Head of caudate nucleus (tissue), 42 donors: Measurements from ENCODE around the gene KAT7.

Experiments used
- DNase-seq, 42 donors: peaks; one replicate each; pipeline versions ENCODE4 v3.0.0 to v3.0.0-alpha.2; 2020 to 2021; ENCODE audit warnings: mixed read lengths in 7 of 42
- intact Hi-C: fragments of 100-400 bp; cut with DNase I; formaldehyde crosslinking; loops from one replicate; pipeline ENCODE4 v1.15.0; 2022

Gene KAT7

DNA sequence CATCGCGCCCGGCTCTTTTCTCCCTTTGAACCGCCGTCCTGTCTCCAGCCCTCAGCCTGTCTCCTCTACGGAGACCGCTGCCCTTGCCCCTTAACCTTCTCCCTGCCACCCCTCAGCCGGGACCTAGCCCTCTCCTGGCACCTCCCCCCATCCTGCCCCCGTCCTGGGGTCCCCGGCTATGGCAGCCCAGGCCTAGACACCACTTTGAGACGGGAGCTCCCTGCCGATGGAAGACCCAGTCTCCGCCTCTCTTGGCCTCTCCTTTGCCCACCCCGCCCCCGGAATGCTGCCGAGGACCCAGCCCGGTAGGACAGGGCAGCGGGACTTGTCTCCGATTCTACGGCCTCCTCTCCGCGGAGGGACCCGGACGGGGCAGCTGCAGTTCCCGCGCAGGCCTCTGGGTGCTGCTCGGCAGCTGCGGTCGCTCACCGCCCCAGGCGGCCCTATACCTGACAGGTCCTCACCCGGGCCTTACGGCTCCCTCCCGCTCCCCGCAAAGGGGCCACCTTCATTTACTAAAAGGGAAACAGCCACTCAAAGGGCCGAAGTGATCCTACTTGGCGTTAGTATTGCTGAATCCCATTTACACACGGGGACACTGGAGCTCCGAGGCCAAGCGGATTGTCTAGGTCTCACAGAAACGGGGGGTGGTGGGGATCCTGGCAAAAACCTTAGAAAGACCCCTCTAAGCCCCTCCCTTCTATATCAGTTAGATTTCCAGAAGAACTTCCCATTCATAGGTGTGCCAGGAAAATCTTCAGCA is 92.0 kb downstream of the KAT7 start:
- intact Hi-C loops, result loop anchor here (5.0 kb wide), 1 partner anchor 117 kb away; the partner anchor contains the start of gene DLX3
- DNase-seq, result peak; percentile 35 to 86 (median 68)

DNA sequence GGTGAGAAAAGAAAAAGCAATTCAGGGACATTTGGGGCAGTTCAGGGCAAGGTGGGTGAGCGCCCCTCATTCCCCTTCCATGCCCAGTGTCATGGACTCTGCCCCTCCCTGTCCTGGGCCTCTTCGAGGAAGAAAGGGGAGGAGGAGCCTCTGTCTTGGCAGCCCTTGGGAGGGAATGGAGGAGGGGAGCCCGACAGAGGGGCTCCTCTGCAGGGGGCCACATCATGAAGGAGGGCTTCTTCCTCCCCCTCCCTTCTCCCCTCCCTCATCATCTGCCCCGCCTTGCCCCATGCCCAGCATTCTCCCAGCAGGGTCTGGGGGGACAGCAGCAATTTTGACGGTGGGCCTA is 92.5 kb downstream of the KAT7 start:
- DNase-seq, result no peak
- intact Hi-C loops, result loop anchor here (5.0 kb wide), 1 partner anchor 116 kb away; the partner anchor contains the start of gene DLX3

DNA sequence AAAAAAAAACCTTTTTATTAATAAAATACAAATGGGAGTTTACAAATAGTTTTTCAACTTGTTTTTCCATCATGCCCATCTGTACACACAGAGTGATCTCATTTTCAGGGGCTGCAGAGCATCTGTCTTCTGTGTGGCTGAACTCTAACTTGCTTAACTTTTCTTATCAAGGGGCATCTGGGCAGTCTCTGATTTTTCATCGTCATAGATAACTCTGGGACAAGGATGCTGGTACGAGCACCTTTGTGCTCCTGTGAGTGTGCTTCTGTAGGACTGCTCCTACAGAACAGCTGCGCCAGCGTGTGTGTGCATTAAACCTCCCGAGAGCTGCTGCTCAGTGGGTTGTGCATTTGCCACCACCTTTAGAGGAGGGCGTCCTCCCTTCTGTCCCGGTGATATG is 94.0 kb downstream of the KAT7 start:
- intact Hi-C loops, result loop anchor here (5.0 kb wide), 1 partner anchor 115 kb away; the partner anchor contains the start of gene DLX3

More for the DNA sequence above, 94.0 kb downstream of the KAT7 start:
- DNase-seq, result no peak
